ENCODE measurements around the gene PSME2. TPM values are rescaled to one million over a fixed set of nuclear protein-coding genes. Genes with fewer than 3 reads are reported as not detected.

PSME2 gene
- total and polyA plus RNA-seq, 2 donors (not counting 3 experiments of a cell fraction or from before 2014, with no cell fraction given) = 66.5 to 126 TPM

DNA sequence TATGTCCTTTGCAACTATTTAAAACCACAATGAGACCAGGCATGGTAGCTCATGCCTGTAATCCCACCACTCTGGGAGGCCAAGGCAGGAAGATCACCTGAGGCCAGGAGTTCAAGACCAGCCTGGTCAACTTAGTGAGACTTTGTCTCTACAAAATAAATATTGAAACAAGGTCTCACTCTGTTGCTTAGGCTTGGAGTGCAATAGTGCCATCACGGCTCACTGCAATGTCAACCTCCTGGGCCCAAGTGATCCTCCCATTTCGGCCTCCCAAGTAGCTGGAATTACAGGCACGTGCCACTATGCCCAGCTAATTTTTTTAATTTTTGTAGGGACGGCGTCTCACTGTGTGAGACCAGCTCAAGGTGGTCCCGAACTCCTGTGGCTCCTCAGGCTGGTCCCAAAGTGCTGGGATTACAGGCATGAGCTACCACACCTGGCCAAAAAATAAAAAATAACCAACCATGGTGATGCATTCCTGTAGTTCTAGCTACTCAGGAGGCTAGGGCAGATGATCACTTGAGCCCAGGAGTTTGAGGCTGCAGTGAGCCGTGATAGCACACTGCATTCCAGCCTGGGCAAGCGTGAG, 16.9 kb downstream of the PSME2 start:
- intact Hi-C loops (cut with micrococcal nuclease) = no loop called here
- Histone ChIP-seq H4K20me1 (replicated peaks; ENCODE audit: control insufficient read depth, extremely low read depth, insufficient read depth, low read length) (no peaks in the 10 kb centered on the region), H3K27ac (ENCODE audit: insufficient read depth, low read depth, low read length) (no peak overlapping the region), H3K27me3 (ENCODE audit: control insufficient read depth in 2 of 2, insufficient read depth in 2 of 2, low read length in 2 of 2) (no peaks in the 10 kb centered on the region), H2AFZ (ENCODE audit: low read depth, low read length) (no peak overlapping the region), H3K9ac (replicated peaks; ENCODE audit: extremely low read depth, insufficient read depth, low read length) (no peak overlapping the region), H3K9me3 (replicated peaks; ENCODE audit: control insufficient read depth, insufficient read depth, low read length) (no peaks in the 10 kb centered on the region), H3K79me2 (ENCODE audit: control insufficient read depth, insufficient read depth, low read length) (no peaks in the 10 kb centered on the region), H3K36me3 (ENCODE audit: control insufficient read depth in 2 of 2, extremely low read depth in 1 of 2, insufficient read depth in 2 of 2, low read length in 2 of 2) (no peaks in the 10 kb centered on the region), H3K4me3 (replicated peaks in 1 of 3; ENCODE audit: insufficient read depth in 1 of 3, low read depth in 1 of 3, low read length in 3 of 3) (no peak overlapping the region), H3K9me1 (replicated peaks; ENCODE audit: control insufficient read depth, extremely low read depth, insufficient read depth, low read length) (no peaks in the 10 kb centered on the region), H3K4me2 (ENCODE audit: insufficient read depth, low read length) (no peak overlapping the region), H3K4me1 (ENCODE audit: control insufficient read depth, extremely low read depth, insufficient read depth, low read length) (no peaks in the 10 kb centered on the region)
- dilution Hi-C loops (cut with MboI; ENCODE audit: extremely low pct_ligation_motif_present, low sequenced_read_pairs) = no loop called here
- ChIA-PET POLR2A (interaction anchor here (0.6 to 1.1 kb wide), 2 partner anchors 14 to 814 kb away, joined by 4 read pairs; no protein-coding TSS in a partner anchor), CTCF (interaction anchor here (0.6 kb wide), 1 partner anchor 99 kb away, joined by 3 read pairs; no protein-coding TSS in a partner anchor)
- no TSS peak for BruUV-seq (replicated peaks)
- no peak for TF ChIP-seq GATA2 (IDR thresholded peaks at IDR 0.05; ENCODE audit: insufficient read depth, insufficient read length, low read depth, low read length)
- TF ChIP-seq POLR2A (IDR thresholded peaks at IDR 0.05; ENCODE audit: low read depth, low read length) = no peak
- TF ChIP-seq POLR2AphosphoS5 (IDR thresholded peaks at IDR 0.05; ENCODE audit: insufficient read depth, low read depth, low read length) = no peak
- TF ChIP-seq JUN (IDR thresholded peaks at IDR 0.05; ENCODE audit: borderline replicate concordance, insufficient read depth, insufficient read length, low read depth) = no peak
- TF ChIP-seq EZH2 (IDR thresholded peaks at IDR 0.05; ENCODE audit: borderline replicate concordance, low read depth, low read length, severe bottlenecking) = no peak
- TF ChIP-seq MYC (IDR thresholded peaks at IDR 0.05; ENCODE audit: low read depth, low read length) = no peak
- no peak for TF ChIP-seq FOS (IDR thresholded peaks at IDR 0.05; ENCODE audit: borderline replicate concordance, insufficient read depth, low read length)
- TF ChIP-seq, protein P1, sequence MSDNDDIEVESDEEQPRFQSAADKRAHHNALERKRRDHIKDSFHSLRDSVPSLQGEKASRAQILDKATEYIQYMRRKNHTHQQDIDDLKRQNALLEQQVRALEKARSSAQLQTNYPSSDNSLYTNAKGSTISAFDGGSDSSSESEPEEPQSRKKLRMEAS (IDR thresholded peaks at IDR 0.05; ENCODE audit: insufficient read depth, insufficient read length) = no peak
- TF ChIP-seq, protein P2, sequence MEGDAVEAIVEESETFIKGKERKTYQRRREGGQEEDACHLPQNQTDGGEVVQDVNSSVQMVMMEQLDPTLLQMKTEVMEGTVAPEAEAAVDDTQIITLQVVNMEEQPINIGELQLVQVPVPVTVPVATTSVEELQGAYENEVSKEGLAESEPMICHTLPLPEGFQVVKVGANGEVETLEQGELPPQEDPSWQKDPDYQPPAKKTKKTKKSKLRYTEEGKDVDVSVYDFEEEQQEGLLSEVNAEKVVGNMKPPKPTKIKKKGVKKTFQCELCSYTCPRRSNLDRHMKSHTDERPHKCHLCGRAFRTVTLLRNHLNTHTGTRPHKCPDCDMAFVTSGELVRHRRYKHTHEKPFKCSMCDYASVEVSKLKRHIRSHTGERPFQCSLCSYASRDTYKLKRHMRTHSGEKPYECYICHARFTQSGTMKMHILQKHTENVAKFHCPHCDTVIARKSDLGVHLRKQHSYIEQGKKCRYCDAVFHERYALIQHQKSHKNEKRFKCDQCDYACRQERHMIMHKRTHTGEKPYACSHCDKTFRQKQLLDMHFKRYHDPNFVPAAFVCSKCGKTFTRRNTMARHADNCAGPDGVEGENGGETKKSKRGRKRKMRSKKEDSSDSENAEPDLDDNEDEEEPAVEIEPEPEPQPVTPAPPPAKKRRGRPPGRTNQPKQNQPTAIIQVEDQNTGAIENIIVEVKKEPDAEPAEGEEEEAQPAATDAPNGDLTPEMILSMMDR (IDR thresholded peaks at IDR 0.05; ENCODE audit: extremely low read depth in 1 of 2, insufficient read depth in 1 of 2, low read depth in 1 of 2, low read length in 2 of 2) = no peak
- FAIRE-seq (no peak), DNase-seq (ENCODE audit: low read depth, low spot score) (no peak)
